ENCODE measurements around the gene SIVA1.

SIVA1 gene

GRCh38 chr14:104752735-104753527, at the start of gene SIVA1:
Gene SIVA1, plus strand, starts transcription at chr14:104753147. Its CDS starts 55 bp downstream, at chr14:104753202.
- H3K27me3 ChIP-seq (ENCODE audit: control insufficient read depth, insufficient read depth, low read length): no peaks in the 10 kb centered on the region
- peak within 1 kb of the TSS; percentile 95 for H3K4me2 ChIP-seq (ENCODE audit: low read length)
- no peak for TF ChIP-seq CTCF (IDR thresholded peaks at IDR 0.05)
- H2AFZ ChIP-seq: peak within 1 kb of the TSS; percentile 82
- H3K9ac ChIP-seq: peak within 1 kb of the TSS; percentile 82
- H3K4me3 ChIP-seq (ENCODE audit: low read depth, low read length): peak within 1 kb of the TSS; percentile 99
- H3K27ac ChIP-seq: peak within 1 kb of the TSS; percentile 49
- no peaks in the 10 kb centered on the region for H3K9me3 ChIP-seq (ENCODE audit: control insufficient read depth, low read length)
- no peaks in the 10 kb centered on the region for H3K36me3 ChIP-seq (ENCODE audit: control insufficient read depth, insufficient read depth, low read length)
- peaks cover 11% of the 10 kb centered on the region for H3K4me1 ChIP-seq
- peaks cover 3% of the 10 kb centered on the region for H3K79me2 ChIP-seq

- no peaks in the 10 kb centered on the region for H3K79me2 ChIP-seq
- H3K4me1 ChIP-seq: no peaks in the 10 kb centered on the region
- no peak overlapping the region for H3K27ac ChIP-seq
- no peaks in the 10 kb centered on the region for H3K9me3 ChIP-seq (ENCODE audit: control insufficient read depth, low read length)
- H3K4me3 ChIP-seq (ENCODE audit: low read depth, low read length): no peak overlapping the region
- no peak overlapping the region for H3K9ac ChIP-seq
- TF ChIP-seq CTCF (IDR thresholded peaks at IDR 0.05): no peak
- no peaks in the 10 kb centered on the region for H3K36me3 ChIP-seq (ENCODE audit: control insufficient read depth, insufficient read depth, low read length)
- H2AFZ ChIP-seq: no peak overlapping the region
- no peak overlapping the region for H3K4me2 ChIP-seq (ENCODE audit: low read length)
- H3K27me3 ChIP-seq (ENCODE audit: control insufficient read depth, insufficient read depth, low read length): no peaks in the 10 kb centered on the region
These were observed 49.7 kb upstream of the SIVA1 start for GRCh38 chr14:104703269-104703668.

GRCh38 chr14:104704252-104704651, 48.7 kb upstream of the SIVA1 start:
- H3K9me3 ChIP-seq (ENCODE audit: control insufficient read depth, low read length): no peaks in the 10 kb centered on the region
- TF ChIP-seq CTCF (IDR thresholded peaks at IDR 0.05): no peak

GRCh38 chr14:104705340-104706047, 47.5 kb upstream of the SIVA1 start:
- no peak overlapping the region for H2AFZ ChIP-seq
- H3K4me3 ChIP-seq (ENCODE audit: low read depth, low read length): no peak overlapping the region
- H3K36me3 ChIP-seq (ENCODE audit: control insufficient read depth, insufficient read depth, low read length): no peaks in the 10 kb centered on the region
- no peak overlapping the region for H3K9ac ChIP-seq
- H3K9me3 ChIP-seq (ENCODE audit: control insufficient read depth, low read length): no peaks in the 10 kb centered on the region
- no peak for TF ChIP-seq CTCF (IDR thresholded peaks at IDR 0.05)
- no peaks in the 10 kb centered on the region for H3K27me3 ChIP-seq (ENCODE audit: control insufficient read depth, insufficient read depth, low read length)
- H3K4me2 ChIP-seq (ENCODE audit: low read length): no peak overlapping the region
- no peak overlapping the region for H3K27ac ChIP-seq
- H3K4me1 ChIP-seq: no peaks in the 10 kb centered on the region
- H3K79me2 ChIP-seq: no peaks in the 10 kb centered on the region

More at GRCh38 chr14:104704252-104704651, 48.7 kb upstream of the SIVA1 start:
- H3K9ac ChIP-seq: no peak overlapping the region
- H3K4me1 ChIP-seq: no peaks in the 10 kb centered on the region
- no peaks in the 10 kb centered on the region for H3K27me3 ChIP-seq (ENCODE audit: control insufficient read depth, insufficient read depth, low read length)
- no peaks in the 10 kb centered on the region for H3K36me3 ChIP-seq (ENCODE audit: control insufficient read depth, insufficient read depth, low read length)
- H3K79me2 ChIP-seq: no peaks in the 10 kb centered on the region
- H3K27ac ChIP-seq: no peak overlapping the region
- H3K4me2 ChIP-seq (ENCODE audit: low read length): no peak overlapping the region
- H2AFZ ChIP-seq: no peak overlapping the region
- no peak overlapping the region for H3K4me3 ChIP-seq (ENCODE audit: low read depth, low read length)
